Fibroblast of lung (primary cell): ENCODE measurements around the gene L3HYPDH. TPM values are rescaled to one million over a fixed set of nuclear protein-coding genes. Genes with fewer than 3 reads are reported as not detected.
A peak's percentile ranks its signal among the peaks of the same experiment; 100 is the strongest.

ENCODE experiments used
- DNase-seq, 2 donors: peaks; one replicate each; pipeline versions ENCODE4 v3.0.0 to v3.0.0-alpha.2; 2010; ENCODE audit warnings: low read depth in 2 of 2
- H2AFZ ChIP-seq: 2 replicates; pipeline ENCODE4 v1.5.1; 2012; ENCODE audit warnings: low read length, control low read depth, inconsistent platforms
- H3K27ac ChIP-seq: 2 replicates; pipeline ENCODE4 v1.5.1; 2011; ENCODE audit warnings: low read length, control low read depth; ENCODE audit not compliant: insufficient read depth
- H3K27me3 ChIP-seq: 2 replicates; pipeline ENCODE4 v1.5.1; 2011; ENCODE audit warnings: mild to moderate bottlenecking, low read length; ENCODE audit not compliant: control insufficient read depth, insufficient read depth
- H3K36me3 ChIP-seq: 2 replicates; pipeline ENCODE4 v1.5.1; 2011; ENCODE audit warnings: low read length; ENCODE audit not compliant: control insufficient read depth, insufficient read depth
- H3K4me1 ChIP-seq: 2 replicates; pipeline ENCODE4 v1.5.1; 2011; ENCODE audit warnings: low read length; ENCODE audit not compliant: control insufficient read depth, insufficient read depth; ENCODE audit errors: extremely low read depth
- H3K4me2 ChIP-seq: 2 replicates; pipeline ENCODE4 v1.5.1; 2011; ENCODE audit warnings: low read length, control low read depth; ENCODE audit not compliant: insufficient read depth; ENCODE audit errors: extremely low read depth
- H3K4me3 ChIP-seq, 4 experiments: fragments of 200-600 bp in 1 of 4; sonication (generic) in 1 of 4; replicated peaks in 1 of 4; 2 replicates each; pipeline ENCODE4 v1.5.1; 2011 to 2016; ENCODE audit warnings: low read length in 4 of 4, low read depth in 3 of 4, mild to moderate bottlenecking in 3 of 4, control low read depth in 2 of 4, inconsistent platforms in 1 of 4, mixed read lengths in 1 of 4; ENCODE audit not compliant: insufficient read depth in 1 of 4; ENCODE audit errors: control extremely low read depth in 1 of 4
- H3K79me2 ChIP-seq: 2 replicates; pipeline ENCODE4 v1.5.1; 2012; ENCODE audit warnings: mild to moderate bottlenecking, low read length, inconsistent platforms; ENCODE audit not compliant: control insufficient read depth, insufficient read depth
- H3K9ac ChIP-seq: 2 replicates; pipeline ENCODE4 v1.5.1; 2011; ENCODE audit warnings: mild to moderate bottlenecking, low read length, control low read depth; ENCODE audit not compliant: insufficient read depth
- H3K9me3 ChIP-seq: 2 replicates; pipeline ENCODE4 v1.5.1; 2012; ENCODE audit warnings: low read depth, low read length; ENCODE audit not compliant: control insufficient read depth, insufficient read depth
- H4K20me1 ChIP-seq: 2 replicates; pipeline ENCODE4 v1.5.1; 2011; ENCODE audit warnings: low read length; ENCODE audit not compliant: control insufficient read depth, insufficient read depth; ENCODE audit errors: extremely low read depth
- EZH2 ChIP-seq: IDR thresholded peaks from 2 replicates; pipeline ENCODE4 v1.5.1; 2012; ENCODE audit warnings: low read length, control low read depth, mild to moderate bottlenecking; ENCODE audit errors: missing control alignments
- polyA plus RNA-seq, 2 donors: library from polyadenylated mRNA; depleted of rRNA in 1 of 2; stranded (reverse) in 1 of 2; unstranded in 1 of 2; fragments of >200 nt; gene quantifications; 2 replicates each; pipeline ENCODE4 v1.2.1, GENCODE V29; 2011 to 2012; ENCODE audit warnings: missing spikeins in 1 of 2
- total RNA-seq: library from RNA; depleted of rRNA; stranded (reverse); fragments of >200 nt; gene quantifications from 2 replicates; pipeline ENCODE4 v1.2.1, GENCODE V29; 2014
- TF ChIP-seq, protein P1 (sequence below), 2 donors: IDR thresholded peaks in 1 of 2; conservative IDR thresholded peaks in 1 of 2; 1 replicate in 1 of 2; 2 replicates in 1 of 2; pipeline ENCODE4 v1.5.1; 2011 to 2012; ENCODE audit warnings: low read length in 2 of 2, control low read depth in 1 of 2, inconsistent platforms in 1 of 2, low read depth in 1 of 2, mild to moderate bottlenecking in 1 of 2

The L3HYPDH gene
- total and polyA plus RNA-seq, 2 donors (not counting 1 experiment from before 2014, with no cell fraction given) = 28.7 to 50.4 TPM

DNA sequence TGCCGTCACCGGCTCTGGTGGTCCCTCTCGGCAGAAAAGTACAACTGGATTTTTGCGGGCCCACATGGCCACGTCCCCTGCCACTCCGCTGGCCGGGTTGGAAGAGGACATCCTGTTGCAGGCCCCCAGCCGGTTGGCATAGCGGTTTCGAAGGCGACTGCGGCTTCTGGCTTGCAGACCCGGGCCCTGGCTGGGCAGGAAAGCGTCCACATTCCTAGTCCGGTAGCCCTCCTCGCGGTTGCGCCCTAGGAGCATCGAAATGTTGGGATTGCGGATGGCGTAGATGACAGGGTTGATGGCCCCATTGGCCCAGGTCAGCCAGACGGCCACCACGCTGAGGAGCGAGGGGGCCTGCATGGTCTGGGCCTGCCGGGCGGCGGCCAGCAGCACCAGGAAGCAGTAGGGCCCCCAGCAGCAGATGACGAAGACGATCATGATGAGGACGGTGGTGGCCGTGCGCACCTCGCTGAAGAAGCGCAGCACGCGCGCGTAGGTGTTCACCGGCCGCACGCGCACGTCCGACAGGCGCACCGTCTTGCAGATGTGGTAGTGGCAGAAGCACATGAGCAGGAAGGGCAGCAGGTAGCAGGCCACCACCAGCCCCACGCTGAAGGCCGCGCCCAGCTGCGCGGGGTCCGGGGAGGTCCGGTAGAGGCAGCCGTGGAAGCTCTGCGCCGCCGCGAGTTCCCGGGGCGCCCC lies 20.3 kb downstream of the L3HYPDH start:
- H3K27ac ChIP-seq = peak overlapping the region; percentile 23
- DNase-seq = no peak

GRCh38 chr14:59461891-59462290 lies 22.3 kb downstream of the L3HYPDH start:
- Histone ChIP-seq H3K4me3 (no peak overlapping the region), H3K27me3 (no peaks in the 10 kb centered on the region), H3K27ac (no peak overlapping the region), H3K9me3 (no peaks in the 10 kb centered on the region), H4K20me1 (no peaks in the 10 kb centered on the region), H2AFZ (no peak overlapping the region), H3K79me2 (no peaks in the 10 kb centered on the region), H3K9ac (no peak overlapping the region), H3K4me2 (no peak overlapping the region), H3K36me3 (peaks cover 7% of the 10 kb centered on the region), H3K4me1 (peaks cover 2% of the 10 kb centered on the region)
- no peak for TF ChIP-seq EZH2
- TF ChIP-seq, protein P1, sequence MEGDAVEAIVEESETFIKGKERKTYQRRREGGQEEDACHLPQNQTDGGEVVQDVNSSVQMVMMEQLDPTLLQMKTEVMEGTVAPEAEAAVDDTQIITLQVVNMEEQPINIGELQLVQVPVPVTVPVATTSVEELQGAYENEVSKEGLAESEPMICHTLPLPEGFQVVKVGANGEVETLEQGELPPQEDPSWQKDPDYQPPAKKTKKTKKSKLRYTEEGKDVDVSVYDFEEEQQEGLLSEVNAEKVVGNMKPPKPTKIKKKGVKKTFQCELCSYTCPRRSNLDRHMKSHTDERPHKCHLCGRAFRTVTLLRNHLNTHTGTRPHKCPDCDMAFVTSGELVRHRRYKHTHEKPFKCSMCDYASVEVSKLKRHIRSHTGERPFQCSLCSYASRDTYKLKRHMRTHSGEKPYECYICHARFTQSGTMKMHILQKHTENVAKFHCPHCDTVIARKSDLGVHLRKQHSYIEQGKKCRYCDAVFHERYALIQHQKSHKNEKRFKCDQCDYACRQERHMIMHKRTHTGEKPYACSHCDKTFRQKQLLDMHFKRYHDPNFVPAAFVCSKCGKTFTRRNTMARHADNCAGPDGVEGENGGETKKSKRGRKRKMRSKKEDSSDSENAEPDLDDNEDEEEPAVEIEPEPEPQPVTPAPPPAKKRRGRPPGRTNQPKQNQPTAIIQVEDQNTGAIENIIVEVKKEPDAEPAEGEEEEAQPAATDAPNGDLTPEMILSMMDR (conservative IDR thresholded peaks at IDR 0.05 in 1 of 2, IDR thresholded peaks at IDR 0.05 in 1 of 2; ENCODE audit: low read depth in 1 of 2, low read length in 2 of 2) = no peak
- DNase-seq = no peak

More for the DNA sequence above, 20.3 kb downstream of the L3HYPDH start:
- H3K36me3 ChIP-seq = peaks cover 6% of the 10 kb centered on the region
- H4K20me1 ChIP-seq = no peaks in the 10 kb centered on the region
- peak overlapping the region; percentile 61 for H3K9ac ChIP-seq
- H3K9me3 ChIP-seq = no peaks in the 10 kb centered on the region
- peaks cover 2% of the 10 kb centered on the region for H3K4me1 ChIP-seq
- peak overlapping the region; percentile 26 to 57 (median 48) for H3K4me3 ChIP-seq
- peak overlapping the region; percentile 38 for H2AFZ ChIP-seq
- peak overlapping the region; percentile 89 for H3K4me2 ChIP-seq
- no peak for TF ChIP-seq EZH2
- TF ChIP-seq, protein P1 (conservative IDR thresholded peaks at IDR 0.05 in 1 of 2, IDR thresholded peaks at IDR 0.05 in 1 of 2; ENCODE audit: low read depth in 1 of 2, low read length in 2 of 2) = no peak
- H3K79me2 ChIP-seq = no peaks in the 10 kb centered on the region
- no peaks in the 10 kb centered on the region for H3K27me3 ChIP-seq

DNA sequence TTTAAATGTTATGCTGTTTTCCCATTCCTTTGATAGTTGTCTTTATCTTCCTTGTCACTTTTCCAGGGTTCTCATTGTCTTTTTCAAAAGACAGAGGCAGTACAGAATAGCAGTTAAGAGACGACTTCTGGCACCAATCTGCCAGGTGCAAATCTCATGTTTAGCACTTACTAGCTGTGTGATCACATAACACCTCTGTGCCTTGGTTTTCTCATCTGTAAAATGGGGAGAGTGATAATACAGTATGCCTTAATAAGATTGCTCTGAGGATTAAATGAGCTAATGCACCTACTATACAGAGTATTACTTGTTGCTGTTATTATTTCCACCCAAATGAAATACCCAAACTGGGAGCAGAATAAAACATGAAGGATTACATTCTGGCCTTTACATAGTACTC lies 23.8 kb downstream of the L3HYPDH start:
- no peaks in the 10 kb centered on the region for H3K9me3 ChIP-seq
- no peak overlapping the region for H3K27ac ChIP-seq
- no peak overlapping the region for H3K4me3 ChIP-seq
- peaks cover 6% of the 10 kb centered on the region for H3K36me3 ChIP-seq
- no peak for DNase-seq
- no peak overlapping the region for H3K9ac ChIP-seq
- TF ChIP-seq EZH2 = no peak
- TF ChIP-seq, protein P1 (conservative IDR thresholded peaks at IDR 0.05 in 1 of 2, IDR thresholded peaks at IDR 0.05 in 1 of 2; ENCODE audit: low read depth in 1 of 2, low read length in 2 of 2) = no peak
- H3K4me1 ChIP-seq = peaks cover 2% of the 10 kb centered on the region
- H2AFZ ChIP-seq = no peak overlapping the region
- no peaks in the 10 kb centered on the region for H3K27me3 ChIP-seq
- no peak overlapping the region for H3K4me2 ChIP-seq
- H3K79me2 ChIP-seq = no peaks in the 10 kb centered on the region
- H4K20me1 ChIP-seq = no peaks in the 10 kb centered on the region
